SU-DHL-6 (cell line): ENCODE data around the gene SDC3.

Source experiments
- H2AFZ ChIP-seq: fragments of 200-600 bp; sonication (generic); 2 replicates; pipeline ENCODE4 v1.6.1; 2014; ENCODE audit warnings: low read depth, mild to moderate bottlenecking, moderate library complexity, mixed read lengths, antibody characterized with exemption, low read length; ENCODE audit not compliant: severe bottlenecking
- H3F3A ChIP-seq: fragments of 200-600 bp; shearing (Covaris generic); 2 replicates; pipeline ENCODE4 v1.6.0; 2016; ENCODE audit warnings: antibody characterized with exemption, mild to moderate bottlenecking; ENCODE audit not compliant: insufficient read depth
- H3K27ac ChIP-seq: fragments of 200-600 bp; sonication (generic); 2 replicates; pipeline ENCODE4 v1.5.1; 2016; ENCODE audit warnings: low read depth, mild to moderate bottlenecking, low read length, moderate library complexity, mixed read lengths
- H3K27me3 ChIP-seq: fragments of 200-600 bp; sonication (generic), shearing (Covaris generic); 2 replicates; pipeline ENCODE4 v1.6.0; 2014; ENCODE audit warnings: mild to moderate bottlenecking, low read length
- H3K36me3 ChIP-seq: fragments of 200-600 bp; sonication (generic); 2 replicates; pipeline ENCODE4 v1.6.1; 2014; ENCODE audit warnings: mild to moderate bottlenecking, low read length, mixed read lengths
- H3K4me2 ChIP-seq: fragments of 300-600, 200-600 bp; shearing (Covaris generic), sonication (generic); 2 replicates; pipeline ENCODE4 v1.6.0; 2014; ENCODE audit warnings: low read length, low read depth, mild to moderate bottlenecking; ENCODE audit not compliant: poor library complexity, severe bottlenecking
- H3K4me3 ChIP-seq: fragments of 200-600 bp; sonication (generic); 2 replicates; pipeline ENCODE4 v1.5.1; 2014; ENCODE audit warnings: antibody characterized with exemption, low read length, mild to moderate bottlenecking, mixed read lengths; ENCODE audit not compliant: insufficient read depth, poor library complexity, severe bottlenecking
- H3K79me2 ChIP-seq: fragments of 200-600 bp; sonication (generic); 2 replicates; pipeline ENCODE4 v1.6.1; 2014; ENCODE audit warnings: mild to moderate bottlenecking, low read length, moderate library complexity; ENCODE audit not compliant: insufficient read depth
- H3K9ac ChIP-seq: fragments of 200-600 bp; sonication (generic); 2 replicates; pipeline ENCODE4 v1.7.0; 2014; ENCODE audit warnings: mild to moderate bottlenecking, low read length
- H3K9me2 ChIP-seq: fragments of 200-600 bp; sonication (generic); replicated peaks from 2 replicates; pipeline ENCODE4 v1.6.1; 2014; ENCODE audit warnings: low read length; ENCODE audit not compliant: insufficient read depth
- H3K9me3 ChIP-seq: fragments of 200-600 bp; sonication (generic); 2 replicates; pipeline ENCODE4 v1.6.1; 2014; ENCODE audit warnings: low read length, mixed read lengths; ENCODE audit not compliant: insufficient read depth
- H4K20me1 ChIP-seq: fragments of 200-600 bp; sonication (generic); 2 replicates; pipeline ENCODE4 v1.6.1; 2014; ENCODE audit warnings: low read depth, mild to moderate bottlenecking, antibody characterized with exemption, low read length, moderate library complexity, mixed read lengths
- CTCF ChIP-seq: fragments of 200-600 bp; sonication (generic); IDR thresholded peaks from one replicate; pipeline ENCODE4 v1.5.1; 2017; ENCODE audit warnings: antibody characterized with exemption, mild to moderate bottlenecking, low read length, moderate library complexity; ENCODE audit not compliant: insufficient read depth, poor library complexity, severe bottlenecking
- EZH2phosphoT487 ChIP-seq: fragments of 200-600 bp; sonication (generic), shearing (Covaris generic); conservative IDR thresholded peaks from 2 replicates; pipeline ENCODE4 v1.6.1; 2018; ENCODE audit warnings: mild to moderate bottlenecking, antibody characterized with exemption, low read length, moderate library complexity, mixed read lengths

Gene SDC3

DNA sequence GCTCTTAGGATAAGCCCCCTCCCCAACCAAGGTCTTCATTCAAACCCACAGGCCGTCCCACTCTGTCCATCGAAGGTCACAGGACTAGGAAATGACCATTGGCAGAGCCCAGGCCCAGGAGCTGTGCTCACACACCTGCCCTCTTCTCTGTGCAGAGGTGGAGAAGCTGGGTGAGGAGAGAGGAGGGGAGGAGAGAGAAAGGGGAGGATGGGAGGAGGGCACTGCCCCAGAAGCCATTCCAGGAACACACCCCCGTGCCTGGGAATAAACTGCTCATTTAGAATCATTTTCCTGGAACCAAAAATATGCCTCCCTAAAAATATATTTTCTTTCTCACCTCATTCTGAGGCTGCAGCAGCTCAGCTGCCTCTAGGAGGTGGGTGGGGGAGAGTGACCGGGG is 6.4 kb upstream of the SDC3 start:
- H3K4me2 ChIP-seq: no peak overlapping the region
- no peaks in the 10 kb centered on the region for H3F3A ChIP-seq
- H3K79me2 ChIP-seq: no peaks in the 10 kb centered on the region
- no peak overlapping the region for H3K9ac ChIP-seq
- no peak overlapping the region for H3K27ac ChIP-seq
- TF ChIP-seq CTCF (no peak), EZH2phosphoT487 (no peak)
- H3K36me3 ChIP-seq: no peaks in the 10 kb centered on the region
- no peaks in the 10 kb centered on the region for H4K20me1 ChIP-seq
- H3K4me3 ChIP-seq: no peak overlapping the region
- H3K9me2 ChIP-seq: no peaks in the 10 kb centered on the region
- H2AFZ ChIP-seq: no peak overlapping the region
- H3K9me3 ChIP-seq: no peaks in the 10 kb centered on the region
- no peaks in the 10 kb centered on the region for H3K27me3 ChIP-seq

DNA sequence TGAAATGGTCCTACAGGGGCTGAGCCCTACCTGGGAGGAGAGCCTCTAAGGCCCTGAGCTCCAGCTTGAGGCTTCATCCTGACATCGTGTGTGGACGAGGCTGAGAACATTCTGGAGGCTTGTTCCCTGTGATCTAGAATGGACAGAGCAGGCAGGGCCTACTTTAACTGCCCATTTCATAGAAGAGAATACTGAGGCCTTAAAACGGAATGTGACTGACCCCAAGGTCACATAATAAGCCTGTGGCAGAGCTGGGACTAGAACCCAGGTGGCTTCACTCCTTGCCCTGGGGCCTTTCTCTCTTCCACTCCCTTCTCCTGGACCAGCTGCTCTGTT is 6.0 kb upstream of the SDC3 start:
- H4K20me1 ChIP-seq: no peaks in the 10 kb centered on the region
- H3K27me3 ChIP-seq: no peaks in the 10 kb centered on the region
- no peaks in the 10 kb centered on the region for H3K9me3 ChIP-seq
- no peaks in the 10 kb centered on the region for H3K36me3 ChIP-seq
- H3K9ac ChIP-seq: no peak overlapping the region
- no peak overlapping the region for H3K27ac ChIP-seq
- no peak overlapping the region for H3K4me2 ChIP-seq
- TF ChIP-seq CTCF (no peak), EZH2phosphoT487 (no peak)
- H3K4me3 ChIP-seq: no peak overlapping the region
- H3K9me2 ChIP-seq: no peaks in the 10 kb centered on the region
- no peaks in the 10 kb centered on the region for H3K79me2 ChIP-seq
- no peak overlapping the region for H2AFZ ChIP-seq
- H3F3A ChIP-seq: no peaks in the 10 kb centered on the region

- no peak overlapping the region for H3K4me3 ChIP-seq
- H3K36me3 ChIP-seq: no peaks in the 10 kb centered on the region
- H3K27ac ChIP-seq: no peak overlapping the region
- H3K4me2 ChIP-seq: no peak overlapping the region
- no peaks in the 10 kb centered on the region for H3K79me2 ChIP-seq
- no peaks in the 10 kb centered on the region for H3K9me3 ChIP-seq
- H3K9me2 ChIP-seq: no peaks in the 10 kb centered on the region
- no peak overlapping the region for H2AFZ ChIP-seq
- TF ChIP-seq CTCF (no peak), EZH2phosphoT487 (no peak)
- H3K9ac ChIP-seq: no peak overlapping the region
- no peaks in the 10 kb centered on the region for H3K27me3 ChIP-seq
- H4K20me1 ChIP-seq: no peaks in the 10 kb centered on the region
- no peaks in the 10 kb centered on the region for H3F3A ChIP-seq
These were observed 4.5 kb upstream of the SDC3 start for GRCh38 chr1:30912913-30913652.
